Suppressor macrophage treated with lipopolysaccharide for 1 hour (primary cell): Measurements from ENCODE around the gene GLTP.
A peak's percentile ranks its signal among the peaks of the same experiment; 100 is the strongest.
"Not testable (repeated sequence)": the region's sequence is repeated elsewhere in the genome, so short reads cannot be mapped to it uniquely, and the experiment has no call there.

Experiments
- DNase-seq, 3 donors: peaks; one replicate each; pipeline ENCODE4 v3.0.0-alpha.2; 2020 to 2022

The GLTP gene

DNA sequence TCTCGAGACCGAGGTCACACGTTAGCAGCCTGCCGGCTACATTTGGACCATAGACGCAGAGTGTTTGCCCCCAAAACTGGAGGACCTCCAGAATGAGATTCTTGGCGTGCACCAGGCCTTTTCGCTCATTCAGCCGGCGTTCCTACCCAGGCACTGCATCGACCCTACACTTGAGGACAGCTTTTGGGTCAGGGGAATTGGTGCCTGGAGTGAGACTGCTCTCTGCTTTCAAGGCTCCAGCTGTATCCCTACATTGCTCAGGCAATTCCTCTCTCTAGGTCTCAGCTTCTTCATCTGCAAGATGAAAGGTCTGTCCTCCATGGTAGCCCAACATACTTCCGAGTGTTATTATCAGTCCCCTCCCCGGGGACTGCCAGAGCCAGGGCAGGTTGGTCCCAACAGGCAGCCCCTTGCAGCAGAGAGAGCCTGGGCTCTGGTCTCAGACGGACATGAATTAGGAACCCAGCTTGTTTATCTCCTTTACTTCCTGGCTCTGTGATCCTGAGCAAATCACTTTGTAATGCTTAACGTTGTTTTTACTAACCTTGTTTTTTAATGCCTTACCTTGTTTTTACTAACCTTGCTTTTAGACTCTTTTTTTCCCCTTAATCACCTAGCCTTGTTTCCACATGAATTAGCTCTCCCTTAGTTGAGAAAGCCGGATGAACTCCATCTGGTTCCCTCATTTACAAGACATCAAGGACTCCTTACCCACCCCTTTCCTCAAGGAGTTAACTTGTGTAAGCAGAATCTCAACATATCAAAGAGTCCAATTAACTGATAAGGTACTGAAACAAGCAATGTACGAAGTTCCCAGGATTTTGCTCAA, 20.6 kb upstream of the GLTP start:
- no peak for DNase-seq

DNA sequence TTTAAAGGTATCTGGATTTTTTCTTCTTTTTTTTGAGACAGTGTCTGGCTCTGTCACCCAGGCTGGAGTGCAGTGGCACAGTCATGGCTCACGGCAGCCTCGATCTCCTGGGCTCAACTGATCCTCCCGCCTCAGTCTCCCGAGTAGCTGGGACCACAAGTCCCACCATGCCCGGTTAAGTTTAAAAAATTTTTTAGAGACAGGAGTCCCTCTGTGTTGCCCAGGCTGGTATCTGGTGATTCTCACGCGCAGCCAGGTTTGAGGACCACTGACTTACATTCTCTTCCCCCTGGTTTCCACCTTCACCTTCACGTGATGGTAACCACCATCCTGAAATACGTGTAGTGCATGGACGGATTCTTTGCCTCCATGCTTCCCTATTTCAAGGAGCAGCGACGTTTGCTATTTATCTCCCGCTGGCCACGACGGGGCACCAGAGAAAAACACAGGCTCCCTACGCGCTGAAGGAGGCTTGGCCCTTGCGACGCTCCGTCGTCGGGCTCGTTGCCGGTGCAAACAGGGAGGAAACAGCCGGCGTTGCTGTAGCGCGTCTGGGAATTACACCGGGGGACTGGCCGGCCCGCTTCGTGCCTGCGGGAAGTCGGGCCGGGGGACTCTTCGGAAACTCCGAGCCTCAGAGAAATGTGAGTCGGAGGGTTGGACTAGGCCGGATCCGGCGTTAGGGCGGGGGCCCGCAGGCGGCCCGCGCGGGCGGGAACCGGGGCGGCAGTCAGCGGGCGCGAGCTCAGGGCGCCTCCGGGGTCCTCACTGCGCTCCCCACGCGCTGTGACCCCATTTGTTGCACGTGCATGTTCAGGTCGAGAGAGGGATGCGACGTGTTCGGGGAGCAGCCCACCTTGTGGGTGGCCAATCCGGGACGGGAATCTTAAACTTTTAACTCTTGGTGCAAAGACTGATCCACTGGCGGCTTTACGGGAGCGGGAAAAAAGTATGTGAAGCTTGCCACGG, 19.7 kb upstream of the GLTP start, which contains the start of gene TCHP:
Gene TCHP, plus strand, starts transcription at position 492 of the 969 bp plus-strand sequence. CDS start 2,753 bp downstream, outside the sequence.
- peak; percentile 91 to 94 (median 93) for DNase-seq

GRCh38 chr12:109899345-109899744, 19.0 kb upstream of the GLTP start:
- DNase-seq, result not testable (repeated sequence)

DNA sequence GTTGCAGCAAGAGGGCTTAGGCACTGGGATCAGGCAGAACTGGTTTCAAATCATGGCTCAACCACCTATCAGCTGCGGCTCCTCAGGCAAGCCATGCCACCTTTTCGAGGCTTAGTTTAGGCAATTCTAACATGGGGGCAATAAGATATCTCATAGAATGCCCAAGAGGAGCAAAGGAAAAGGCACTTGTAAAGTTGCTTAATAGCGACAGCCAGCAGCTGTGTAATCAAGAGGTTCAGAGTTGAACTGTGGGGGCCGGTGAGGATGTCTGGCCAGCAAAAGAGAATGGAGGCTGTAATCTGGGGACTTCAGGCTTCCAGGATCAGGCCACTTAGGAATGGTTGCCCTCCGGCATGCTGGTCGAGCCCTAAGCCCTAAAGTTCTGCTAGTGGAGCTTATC, 16.7 kb upstream of the GLTP start:
- DNase-seq, result peak in 1 of 3 donors; percentile 16

DNA sequence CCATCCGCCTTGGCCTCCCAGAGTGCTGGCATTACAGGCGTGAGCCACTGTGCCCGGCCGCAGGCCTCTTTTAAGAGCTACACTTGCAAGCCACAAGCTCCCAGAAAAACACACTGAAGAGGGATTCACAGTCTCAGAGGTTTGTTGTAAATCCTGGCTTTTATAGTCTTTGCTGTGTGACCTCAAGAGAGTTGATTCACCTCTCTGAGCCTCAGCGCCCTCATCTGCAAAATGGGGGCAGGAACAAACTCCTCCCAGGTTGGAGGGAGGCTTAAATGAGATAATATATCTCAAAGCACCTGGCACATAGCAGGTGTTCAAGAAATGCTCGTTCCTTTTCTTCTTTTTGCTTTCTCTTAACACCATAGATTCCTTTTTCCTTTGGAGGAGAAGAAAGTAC, 15.8 kb upstream of the GLTP start:
- peak in 1 of 3 donors; percentile 16 for DNase-seq

GRCh38 chr12:109894939-109895338, 14.6 kb upstream of the GLTP start:
- DNase-seq, result no peak

DNA sequence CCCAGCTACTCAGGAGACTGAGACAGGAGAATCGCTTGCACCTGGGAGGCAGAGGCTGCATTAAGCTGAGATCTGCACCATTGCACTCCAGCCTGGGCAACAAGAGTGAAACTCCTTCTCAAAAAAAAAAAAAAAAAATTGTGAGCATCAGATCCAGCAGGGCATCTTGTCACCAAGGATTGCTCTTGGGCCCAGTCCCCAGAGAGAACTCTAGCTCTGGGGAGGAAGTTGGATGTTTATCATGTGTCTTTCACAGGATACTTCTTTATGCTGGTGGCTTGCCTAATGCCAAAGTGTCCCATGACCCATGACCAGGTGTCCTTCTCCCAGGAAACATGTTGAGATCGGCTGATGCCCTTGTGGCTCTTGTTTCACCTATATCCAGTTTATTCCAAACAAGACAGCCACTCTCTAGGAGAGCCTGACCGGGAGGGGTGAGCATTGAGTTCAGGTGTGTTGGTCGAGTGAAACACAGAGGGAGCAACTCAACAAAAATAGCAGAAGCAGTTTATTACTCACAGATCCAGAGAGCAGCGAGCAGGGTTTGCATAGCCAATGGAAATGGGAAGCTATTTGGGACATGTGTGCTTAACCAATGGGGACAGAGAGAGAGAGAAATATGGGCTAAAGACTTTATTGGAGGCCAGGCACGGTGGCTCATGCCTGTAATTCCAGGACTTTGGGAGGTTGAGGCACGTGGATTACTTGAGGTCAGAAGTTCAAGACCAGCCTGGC, 13.1 kb upstream of the GLTP start:
- peak; percentile 20 to 33 (median 26) for DNase-seq

DNA sequence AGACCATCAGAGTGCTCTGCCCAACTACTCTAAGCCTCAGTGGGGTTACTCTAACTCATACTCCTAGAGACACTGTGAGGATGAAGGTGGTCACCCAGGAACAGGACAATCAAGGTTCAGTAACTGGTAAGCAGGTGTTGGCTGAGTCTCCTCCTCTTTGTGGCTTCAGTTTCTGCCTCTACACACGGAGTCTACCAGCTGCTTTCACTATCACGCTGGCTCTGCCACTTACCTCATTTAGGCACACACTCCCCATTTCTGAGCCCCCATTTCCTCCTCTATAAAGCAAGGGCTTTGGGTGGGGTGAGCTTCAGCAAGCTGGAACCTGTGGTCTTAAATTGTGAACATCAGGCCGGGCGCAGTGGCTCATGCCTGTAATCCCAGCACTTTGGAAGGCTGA, 12.4 kb upstream of the GLTP start:
- DNase-seq, result peak in 1 of 3 donors; percentile 15

DNA sequence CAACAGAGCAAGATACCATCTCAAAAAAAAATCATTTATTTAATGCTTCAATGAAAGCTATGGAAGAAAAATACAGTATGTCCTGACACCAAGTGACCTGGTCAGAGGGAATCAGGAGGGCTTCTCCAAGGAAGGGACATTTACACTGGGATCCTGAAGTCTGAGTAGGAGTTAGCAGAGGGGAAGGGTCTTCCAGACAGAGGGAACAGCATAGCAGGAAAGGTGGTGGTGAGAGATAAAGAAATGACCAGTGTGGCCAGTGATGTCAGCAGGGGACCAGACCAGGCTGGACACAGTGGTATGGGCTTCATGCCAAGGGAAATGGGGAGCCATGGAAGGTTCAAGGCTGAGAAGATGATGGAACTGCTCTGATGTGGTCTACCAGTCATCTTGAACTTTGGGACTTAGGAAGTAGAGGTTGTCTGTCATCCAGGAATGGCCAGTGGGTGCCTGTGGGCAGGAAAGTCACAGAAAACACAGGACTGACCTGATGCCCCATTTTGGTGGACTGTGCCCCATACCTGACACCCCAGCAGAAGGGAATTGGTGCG, 11.9 kb upstream of the GLTP start:
- peak in 1 of 3 donors; percentile 1 for DNase-seq

DNA sequence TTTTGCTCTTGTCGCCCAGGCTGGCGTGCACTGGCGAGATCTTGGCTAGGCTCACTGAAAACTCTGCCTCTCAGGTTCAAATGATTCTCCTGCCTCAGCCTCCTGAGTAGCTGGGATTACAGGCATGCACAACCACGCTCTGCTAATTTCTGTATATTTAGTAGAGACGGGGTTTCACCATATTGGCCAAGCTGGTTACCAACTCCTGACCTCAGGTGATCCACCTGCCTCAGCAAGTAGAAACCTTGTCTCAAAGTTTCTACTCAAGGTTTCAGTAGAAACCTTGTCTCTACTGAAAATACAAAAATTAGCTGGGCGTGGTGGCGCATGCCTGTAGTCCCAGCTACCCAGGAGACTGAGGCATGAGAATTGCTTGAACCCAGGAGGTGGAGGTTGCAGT, 11.4 kb upstream of the GLTP start:
- DNase-seq, result not testable (repeated sequence)

DNA sequence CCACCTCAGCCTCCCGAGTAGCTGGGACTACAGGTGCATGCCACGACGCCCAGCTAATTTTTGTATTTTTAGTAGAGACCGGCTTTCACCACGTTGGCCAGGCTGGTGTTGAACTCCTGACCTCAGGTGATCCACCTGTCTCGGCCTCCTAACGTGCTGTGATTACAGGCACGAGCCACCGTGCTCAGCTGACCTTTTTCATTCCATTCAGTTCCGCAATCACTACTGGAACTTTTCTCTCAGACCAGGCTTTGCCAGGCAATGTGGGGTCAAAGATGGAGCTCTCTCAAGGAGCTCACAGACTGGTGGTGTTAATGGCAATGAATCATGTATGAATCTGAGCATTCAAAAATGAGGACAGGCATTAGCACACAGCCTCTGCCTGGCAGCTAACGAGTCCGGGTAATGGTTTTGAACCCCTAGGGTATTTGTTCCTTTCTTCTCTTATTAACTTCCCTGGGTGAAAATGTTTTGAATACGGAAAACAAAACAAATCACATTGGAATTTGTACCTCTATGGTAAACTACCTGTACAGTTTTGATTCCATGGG, 10.4 kb upstream of the GLTP start:
- peak in 1 of 3 donors; percentile 4 for DNase-seq

GRCh38 chr12:109888179-109889020, 8.1 kb upstream of the GLTP start:
- peak; percentile 76 to 89 (median 86) for DNase-seq

- DNase-seq, result peak in 1 of 3 donors; percentile 9
Measured at GRCh38 chr12:109885616-109886015, 5.3 kb upstream of the GLTP start.

GRCh38 chr12:109883461-109883860, 3.1 kb upstream of the GLTP start:
- no peak for DNase-seq

GRCh38 chr12:109881752-109882151, 1.4 kb upstream of the GLTP start:
- no peak for DNase-seq

DNA sequence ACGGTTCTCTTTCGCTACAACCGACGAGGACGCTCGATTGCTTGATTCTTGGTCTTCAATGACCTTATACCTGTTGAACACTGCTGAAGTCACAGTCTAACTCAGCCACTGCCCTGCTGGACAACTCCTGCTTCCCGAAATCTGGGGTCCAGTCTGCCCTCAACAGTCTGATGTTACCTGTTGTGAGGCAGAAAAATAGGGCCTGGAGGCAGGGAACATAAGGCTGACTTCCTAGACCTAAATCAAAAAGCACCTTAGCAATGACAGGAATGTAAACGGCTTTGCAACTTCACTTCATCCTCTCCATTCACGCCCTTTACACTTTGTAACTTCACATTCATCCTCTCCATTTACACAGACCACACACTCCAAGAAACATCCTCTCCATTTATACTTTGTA, 597 bp upstream of the GLTP start:
- no peak for DNase-seq

DNA sequence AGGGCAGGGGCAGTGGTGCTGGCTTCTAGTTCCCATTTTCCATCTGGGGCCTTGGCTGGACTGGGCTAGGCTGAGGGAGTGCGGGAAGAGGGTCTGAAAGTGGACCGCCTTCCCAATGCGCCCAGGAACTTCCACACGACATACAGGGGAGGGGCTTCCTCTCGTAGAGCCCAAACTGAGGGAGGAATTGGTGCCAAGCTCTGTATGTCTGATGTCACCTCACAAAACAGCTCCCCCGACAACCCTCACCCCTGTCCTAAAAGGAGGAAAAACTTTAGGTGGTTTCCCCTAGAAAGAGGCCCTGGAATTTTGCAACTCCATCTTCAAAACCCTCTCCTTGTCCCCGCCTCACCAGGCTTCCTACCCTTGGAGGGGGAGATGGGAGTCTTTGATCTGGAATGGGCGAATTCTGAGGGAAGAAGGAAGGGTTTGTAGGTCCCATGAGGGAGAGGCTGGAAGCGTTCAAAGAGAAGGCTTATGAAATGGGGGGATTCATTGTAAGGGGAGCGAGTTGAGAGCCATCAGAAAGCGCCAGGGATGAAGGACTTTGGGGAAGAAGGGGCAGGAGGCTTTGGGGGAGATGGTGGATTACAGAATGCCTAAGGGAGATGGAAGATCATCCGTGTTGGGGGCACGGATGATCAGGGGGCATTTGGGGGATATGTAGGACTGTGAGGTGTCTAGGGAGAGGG, 844 bp downstream of the GLTP start:
- DNase-seq, result peak; percentile 71 to 80 (median 79)

GRCh38 chr12:109878749-109879148, 1.6 kb downstream of the GLTP start:
- peak; percentile 60 to 74 (median 69) for DNase-seq

- DNase-seq, result no peak
Measured at GRCh38 chr12:109878247-109878625, 2.1 kb downstream of the GLTP start.

DNA sequence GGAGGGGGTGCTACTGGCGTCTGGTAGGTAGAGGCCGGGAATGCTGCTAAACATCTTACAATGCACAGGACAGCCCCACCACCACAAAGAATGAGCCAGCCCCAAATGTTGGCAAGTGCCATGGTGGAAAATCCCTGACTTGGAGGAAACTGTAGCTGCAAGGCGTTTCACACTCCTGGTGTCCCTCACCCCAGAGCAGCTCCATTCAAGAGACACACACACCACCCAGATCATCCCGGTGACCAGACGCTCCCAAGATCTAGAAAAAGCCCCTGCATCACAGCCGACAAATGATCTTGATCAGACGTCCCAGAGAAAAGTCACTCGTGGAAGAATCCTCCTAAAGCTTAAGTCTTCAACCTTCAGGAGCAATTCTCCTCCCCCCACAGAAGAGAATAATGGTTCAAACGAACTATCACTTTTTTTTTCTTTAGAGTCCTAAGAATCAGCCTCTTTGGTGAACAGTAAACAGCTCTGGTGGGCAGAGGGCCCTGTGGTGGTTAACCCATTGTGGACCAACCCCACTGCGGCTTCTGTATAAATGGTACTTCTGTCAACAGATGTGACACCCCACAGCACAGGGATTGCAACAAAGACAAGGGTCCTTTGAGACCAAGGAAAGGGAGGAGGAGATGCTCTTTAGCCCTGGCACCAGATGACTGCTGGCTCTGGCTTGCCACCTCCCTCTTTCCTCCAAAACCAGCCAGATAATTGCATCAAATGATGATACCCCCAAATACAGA, 2.7 kb downstream of the GLTP start:
- no peak for DNase-seq
